HL-60 (cell line): ENCODE results near the gene NFASC.

Experiments
- GABPA ChIP-seq: IDR thresholded peaks from 2 replicates; pipeline ENCODE4 v1.6.1; 2012; ENCODE audit warnings: low read depth
- POLR2AphosphoS5 ChIP-seq: IDR thresholded peaks from 2 replicates; pipeline ENCODE4 v1.6.1; 2012; ENCODE audit warnings: low read depth
- SPI1 ChIP-seq: IDR thresholded peaks from 2 replicates; pipeline ENCODE4 v1.6.1; 2012; ENCODE audit warnings: low read depth, mild to moderate bottlenecking, borderline replicate concordance
- TF ChIP-seq, protein P1 (sequence below): IDR thresholded peaks from one replicate; pipeline ENCODE4 v1.5.1; 2011; ENCODE audit warnings: low read length, control low read depth, inconsistent platforms; ENCODE audit not compliant: insufficient read depth
- TF ChIP-seq, protein P2 (sequence below): IDR thresholded peaks from 2 replicates; pipeline ENCODE4 v1.6.1; 2012; ENCODE audit warnings: low read depth; ENCODE audit not compliant: insufficient replicate concordance

DNA sequence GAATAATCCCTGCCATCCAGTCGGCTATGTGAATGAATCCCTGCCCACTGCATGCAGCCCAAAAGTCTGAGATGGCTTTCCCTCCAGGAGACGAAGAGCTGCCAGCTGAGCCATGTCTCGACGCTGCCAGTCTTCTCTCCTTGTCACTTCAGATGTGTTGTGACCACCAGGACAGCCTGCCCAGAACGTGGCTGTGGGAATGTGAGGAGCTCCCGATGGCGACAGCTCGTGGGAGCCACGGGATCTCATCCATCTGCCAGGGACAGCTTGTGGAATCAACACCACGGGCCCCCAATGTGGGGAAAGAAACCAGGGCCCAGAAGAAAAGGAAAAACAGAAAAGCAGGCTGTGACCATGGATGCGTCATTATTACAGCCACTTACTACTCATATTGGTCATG lies 67.2 kb downstream of the NFASC start:
- TF ChIP-seq, protein P1, sequence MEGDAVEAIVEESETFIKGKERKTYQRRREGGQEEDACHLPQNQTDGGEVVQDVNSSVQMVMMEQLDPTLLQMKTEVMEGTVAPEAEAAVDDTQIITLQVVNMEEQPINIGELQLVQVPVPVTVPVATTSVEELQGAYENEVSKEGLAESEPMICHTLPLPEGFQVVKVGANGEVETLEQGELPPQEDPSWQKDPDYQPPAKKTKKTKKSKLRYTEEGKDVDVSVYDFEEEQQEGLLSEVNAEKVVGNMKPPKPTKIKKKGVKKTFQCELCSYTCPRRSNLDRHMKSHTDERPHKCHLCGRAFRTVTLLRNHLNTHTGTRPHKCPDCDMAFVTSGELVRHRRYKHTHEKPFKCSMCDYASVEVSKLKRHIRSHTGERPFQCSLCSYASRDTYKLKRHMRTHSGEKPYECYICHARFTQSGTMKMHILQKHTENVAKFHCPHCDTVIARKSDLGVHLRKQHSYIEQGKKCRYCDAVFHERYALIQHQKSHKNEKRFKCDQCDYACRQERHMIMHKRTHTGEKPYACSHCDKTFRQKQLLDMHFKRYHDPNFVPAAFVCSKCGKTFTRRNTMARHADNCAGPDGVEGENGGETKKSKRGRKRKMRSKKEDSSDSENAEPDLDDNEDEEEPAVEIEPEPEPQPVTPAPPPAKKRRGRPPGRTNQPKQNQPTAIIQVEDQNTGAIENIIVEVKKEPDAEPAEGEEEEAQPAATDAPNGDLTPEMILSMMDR, result no peak
- TF ChIP-seq, protein P2, sequence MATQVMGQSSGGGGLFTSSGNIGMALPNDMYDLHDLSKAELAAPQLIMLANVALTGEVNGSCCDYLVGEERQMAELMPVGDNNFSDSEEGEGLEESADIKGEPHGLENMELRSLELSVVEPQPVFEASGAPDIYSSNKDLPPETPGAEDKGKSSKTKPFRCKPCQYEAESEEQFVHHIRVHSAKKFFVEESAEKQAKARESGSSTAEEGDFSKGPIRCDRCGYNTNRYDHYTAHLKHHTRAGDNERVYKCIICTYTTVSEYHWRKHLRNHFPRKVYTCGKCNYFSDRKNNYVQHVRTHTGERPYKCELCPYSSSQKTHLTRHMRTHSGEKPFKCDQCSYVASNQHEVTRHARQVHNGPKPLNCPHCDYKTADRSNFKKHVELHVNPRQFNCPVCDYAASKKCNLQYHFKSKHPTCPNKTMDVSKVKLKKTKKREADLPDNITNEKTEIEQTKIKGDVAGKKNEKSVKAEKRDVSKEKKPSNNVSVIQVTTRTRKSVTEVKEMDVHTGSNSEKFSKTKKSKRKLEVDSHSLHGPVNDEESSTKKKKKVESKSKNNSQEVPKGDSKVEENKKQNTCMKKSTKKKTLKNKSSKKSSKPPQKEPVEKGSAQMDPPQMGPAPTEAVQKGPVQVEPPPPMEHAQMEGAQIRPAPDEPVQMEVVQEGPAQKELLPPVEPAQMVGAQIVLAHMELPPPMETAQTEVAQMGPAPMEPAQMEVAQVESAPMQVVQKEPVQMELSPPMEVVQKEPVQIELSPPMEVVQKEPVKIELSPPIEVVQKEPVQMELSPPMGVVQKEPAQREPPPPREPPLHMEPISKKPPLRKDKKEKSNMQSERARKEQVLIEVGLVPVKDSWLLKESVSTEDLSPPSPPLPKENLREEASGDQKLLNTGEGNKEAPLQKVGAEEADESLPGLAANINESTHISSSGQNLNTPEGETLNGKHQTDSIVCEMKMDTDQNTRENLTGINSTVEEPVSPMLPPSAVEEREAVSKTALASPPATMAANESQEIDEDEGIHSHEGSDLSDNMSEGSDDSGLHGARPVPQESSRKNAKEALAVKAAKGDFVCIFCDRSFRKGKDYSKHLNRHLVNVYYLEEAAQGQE, result no peak
- TF ChIP-seq POLR2AphosphoS5, result no peak
- TF ChIP-seq GABPA, result no peak
- no peak for TF ChIP-seq SPI1
